H1 (cell line): ENCODE results near the gene SREK1IP1. TPM values are rescaled to one million over a fixed set of nuclear protein-coding genes. Genes with fewer than 3 reads are reported as not detected.

Source experiments
- polyA plus RNA-seq, 7 experiments: library from polyadenylated mRNA; depleted of rRNA in 3 of 7; stranded (reverse) in 5 of 7; unstranded in 2 of 7; fragments of >200 nt in 5 of 7; fragments of 200-250 nt in 2 of 7; gene quantifications; 1 replicate in 5 of 7; 2 replicates in 1 of 7; 4 replicates in 1 of 7; pipeline versions ENCODE4 v1.2.1 to v1.2.3, GENCODE V29; 2011 to 2013; ENCODE audit warnings: missing spikeins in 2 of 7, mixed read lengths in 2 of 7
- total RNA-seq: library from RNA; stranded (reverse); fragmentation: NEBNext Ultra II Directional; extraction: Animal tissue kit (Norgen Biotek cat#: 25700); gene quantifications from 2 replicates; pipeline ENCODE4 v1.2.1, GENCODE V29; 2021
- TF ChIP-seq, protein P1 (sequence below): fragments of 300-600 bp; sonication (generic); IDR thresholded peaks from 2 replicates; pipeline ENCODE4 v1.7.1; 2012; ENCODE audit warnings: low read length, moderate library complexity, mild to moderate bottlenecking, inconsistent platforms; ENCODE audit not compliant: insufficient replicate concordance

The SREK1IP1 gene
- total and polyA plus RNA-seq, 2 of the 8 experiments (the other 6 are each of a cell fraction or from before 2014, with no cell fraction given) = 6.2 to 39.0 TPM

- TF ChIP-seq, protein P1, sequence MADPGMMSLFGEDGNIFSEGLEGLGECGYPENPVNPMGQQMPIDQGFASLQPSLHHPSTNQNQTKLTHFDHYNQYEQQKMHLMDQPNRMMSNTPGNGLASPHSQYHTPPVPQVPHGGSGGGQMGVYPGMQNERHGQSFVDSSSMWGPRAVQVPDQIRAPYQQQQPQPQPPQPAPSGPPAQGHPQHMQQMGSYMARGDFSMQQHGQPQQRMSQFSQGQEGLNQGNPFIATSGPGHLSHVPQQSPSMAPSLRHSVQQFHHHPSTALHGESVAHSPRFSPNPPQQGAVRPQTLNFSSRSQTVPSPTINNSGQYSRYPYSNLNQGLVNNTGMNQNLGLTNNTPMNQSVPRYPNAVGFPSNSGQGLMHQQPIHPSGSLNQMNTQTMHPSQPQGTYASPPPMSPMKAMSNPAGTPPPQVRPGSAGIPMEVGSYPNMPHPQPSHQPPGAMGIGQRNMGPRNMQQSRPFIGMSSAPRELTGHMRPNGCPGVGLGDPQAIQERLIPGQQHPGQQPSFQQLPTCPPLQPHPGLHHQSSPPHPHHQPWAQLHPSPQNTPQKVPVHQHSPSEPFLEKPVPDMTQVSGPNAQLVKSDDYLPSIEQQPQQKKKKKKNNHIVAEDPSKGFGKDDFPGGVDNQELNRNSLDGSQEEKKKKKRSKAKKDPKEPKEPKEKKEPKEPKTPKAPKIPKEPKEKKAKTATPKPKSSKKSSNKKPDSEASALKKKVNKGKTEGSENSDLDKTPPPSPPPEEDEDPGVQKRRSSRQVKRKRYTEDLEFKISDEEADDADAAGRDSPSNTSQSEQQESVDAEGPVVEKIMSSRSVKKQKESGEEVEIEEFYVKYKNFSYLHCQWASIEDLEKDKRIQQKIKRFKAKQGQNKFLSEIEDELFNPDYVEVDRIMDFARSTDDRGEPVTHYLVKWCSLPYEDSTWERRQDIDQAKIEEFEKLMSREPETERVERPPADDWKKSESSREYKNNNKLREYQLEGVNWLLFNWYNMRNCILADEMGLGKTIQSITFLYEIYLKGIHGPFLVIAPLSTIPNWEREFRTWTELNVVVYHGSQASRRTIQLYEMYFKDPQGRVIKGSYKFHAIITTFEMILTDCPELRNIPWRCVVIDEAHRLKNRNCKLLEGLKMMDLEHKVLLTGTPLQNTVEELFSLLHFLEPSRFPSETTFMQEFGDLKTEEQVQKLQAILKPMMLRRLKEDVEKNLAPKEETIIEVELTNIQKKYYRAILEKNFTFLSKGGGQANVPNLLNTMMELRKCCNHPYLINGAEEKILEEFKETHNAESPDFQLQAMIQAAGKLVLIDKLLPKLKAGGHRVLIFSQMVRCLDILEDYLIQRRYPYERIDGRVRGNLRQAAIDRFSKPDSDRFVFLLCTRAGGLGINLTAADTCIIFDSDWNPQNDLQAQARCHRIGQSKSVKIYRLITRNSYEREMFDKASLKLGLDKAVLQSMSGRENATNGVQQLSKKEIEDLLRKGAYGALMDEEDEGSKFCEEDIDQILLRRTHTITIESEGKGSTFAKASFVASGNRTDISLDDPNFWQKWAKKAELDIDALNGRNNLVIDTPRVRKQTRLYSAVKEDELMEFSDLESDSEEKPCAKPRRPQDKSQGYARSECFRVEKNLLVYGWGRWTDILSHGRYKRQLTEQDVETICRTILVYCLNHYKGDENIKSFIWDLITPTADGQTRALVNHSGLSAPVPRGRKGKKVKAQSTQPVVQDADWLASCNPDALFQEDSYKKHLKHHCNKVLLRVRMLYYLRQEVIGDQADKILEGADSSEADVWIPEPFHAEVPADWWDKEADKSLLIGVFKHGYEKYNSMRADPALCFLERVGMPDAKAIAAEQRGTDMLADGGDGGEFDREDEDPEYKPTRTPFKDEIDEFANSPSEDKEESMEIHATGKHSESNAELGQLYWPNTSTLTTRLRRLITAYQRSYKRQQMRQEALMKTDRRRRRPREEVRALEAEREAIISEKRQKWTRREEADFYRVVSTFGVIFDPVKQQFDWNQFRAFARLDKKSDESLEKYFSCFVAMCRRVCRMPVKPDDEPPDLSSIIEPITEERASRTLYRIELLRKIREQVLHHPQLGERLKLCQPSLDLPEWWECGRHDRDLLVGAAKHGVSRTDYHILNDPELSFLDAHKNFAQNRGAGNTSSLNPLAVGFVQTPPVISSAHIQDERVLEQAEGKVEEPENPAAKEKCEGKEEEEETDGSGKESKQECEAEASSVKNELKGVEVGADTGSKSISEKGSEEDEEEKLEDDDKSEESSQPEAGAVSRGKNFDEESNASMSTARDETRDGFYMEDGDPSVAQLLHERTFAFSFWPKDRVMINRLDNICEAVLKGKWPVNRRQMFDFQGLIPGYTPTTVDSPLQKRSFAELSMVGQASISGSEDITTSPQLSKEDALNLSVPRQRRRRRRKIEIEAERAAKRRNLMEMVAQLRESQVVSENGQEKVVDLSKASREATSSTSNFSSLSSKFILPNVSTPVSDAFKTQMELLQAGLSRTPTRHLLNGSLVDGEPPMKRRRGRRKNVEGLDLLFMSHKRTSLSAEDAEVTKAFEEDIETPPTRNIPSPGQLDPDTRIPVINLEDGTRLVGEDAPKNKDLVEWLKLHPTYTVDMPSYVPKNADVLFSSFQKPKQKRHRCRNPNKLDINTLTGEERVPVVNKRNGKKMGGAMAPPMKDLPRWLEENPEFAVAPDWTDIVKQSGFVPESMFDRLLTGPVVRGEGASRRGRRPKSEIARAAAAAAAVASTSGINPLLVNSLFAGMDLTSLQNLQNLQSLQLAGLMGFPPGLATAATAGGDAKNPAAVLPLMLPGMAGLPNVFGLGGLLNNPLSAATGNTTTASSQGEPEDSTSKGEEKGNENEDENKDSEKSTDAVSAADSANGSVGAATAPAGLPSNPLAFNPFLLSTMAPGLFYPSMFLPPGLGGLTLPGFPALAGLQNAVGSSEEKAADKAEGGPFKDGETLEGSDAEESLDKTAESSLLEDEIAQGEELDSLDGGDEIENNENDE = no peak
- TF ChIP-seq, all 59 proteins: peak for 0
Measured at GRCh38 chr5:64742821-64743220, 25.7 kb downstream of the SREK1IP1 start (continued).
